ENCODE results near the gene KANSL1L. TPM values are rescaled to one million over a fixed set of nuclear protein-coding genes. Genes with fewer than 3 reads are reported as not detected.

KANSL1L gene
- total RNA-seq, 1 donor from 2014 or later: 21.0 TPM

DNA sequence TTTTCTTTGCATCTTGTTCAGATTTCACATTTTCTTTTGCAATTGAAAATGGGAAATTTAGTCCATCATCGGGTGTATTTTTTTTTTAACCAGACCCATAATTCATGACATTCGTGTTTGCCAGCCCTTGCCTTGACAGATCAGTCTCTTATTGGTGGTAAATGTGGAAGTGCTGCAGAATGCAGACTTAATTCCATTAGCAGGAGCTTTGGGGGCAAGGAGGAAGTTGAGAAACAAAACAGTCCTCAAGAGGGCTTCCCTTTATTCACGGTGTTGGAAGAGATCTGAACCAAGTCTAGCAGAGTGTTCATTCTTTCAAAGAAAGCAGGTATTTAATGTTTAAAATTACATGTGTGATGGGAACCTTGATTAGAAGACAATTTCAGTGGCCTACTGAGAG lies 185.3 kb downstream of the KANSL1L start:
- Mint-ChIP-seq H3K27me3 (ENCODE audit: unreplicated experiment) (peaks cover 40% of the 10 kb centered on the region), H3K36me3 (ENCODE audit: unreplicated experiment) (no peaks in the 10 kb centered on the region), H3K27ac (ENCODE audit: unreplicated experiment) (no peak overlapping the region), H3K9me3 (ENCODE audit: unreplicated experiment) (no peaks in the 10 kb centered on the region), H3K4me3 (ENCODE audit: unreplicated experiment) (no peak overlapping the region), H3K4me1 (ENCODE audit: unreplicated experiment) (peaks cover 9% of the 10 kb centered on the region)
- no peak for DNase-seq (ENCODE audit: extremely low spot score, unreplicated experiment)
- TF ChIP-seq, protein P1, sequence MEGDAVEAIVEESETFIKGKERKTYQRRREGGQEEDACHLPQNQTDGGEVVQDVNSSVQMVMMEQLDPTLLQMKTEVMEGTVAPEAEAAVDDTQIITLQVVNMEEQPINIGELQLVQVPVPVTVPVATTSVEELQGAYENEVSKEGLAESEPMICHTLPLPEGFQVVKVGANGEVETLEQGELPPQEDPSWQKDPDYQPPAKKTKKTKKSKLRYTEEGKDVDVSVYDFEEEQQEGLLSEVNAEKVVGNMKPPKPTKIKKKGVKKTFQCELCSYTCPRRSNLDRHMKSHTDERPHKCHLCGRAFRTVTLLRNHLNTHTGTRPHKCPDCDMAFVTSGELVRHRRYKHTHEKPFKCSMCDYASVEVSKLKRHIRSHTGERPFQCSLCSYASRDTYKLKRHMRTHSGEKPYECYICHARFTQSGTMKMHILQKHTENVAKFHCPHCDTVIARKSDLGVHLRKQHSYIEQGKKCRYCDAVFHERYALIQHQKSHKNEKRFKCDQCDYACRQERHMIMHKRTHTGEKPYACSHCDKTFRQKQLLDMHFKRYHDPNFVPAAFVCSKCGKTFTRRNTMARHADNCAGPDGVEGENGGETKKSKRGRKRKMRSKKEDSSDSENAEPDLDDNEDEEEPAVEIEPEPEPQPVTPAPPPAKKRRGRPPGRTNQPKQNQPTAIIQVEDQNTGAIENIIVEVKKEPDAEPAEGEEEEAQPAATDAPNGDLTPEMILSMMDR (IDR thresholded peaks at IDR 0.05): no peak

DNA sequence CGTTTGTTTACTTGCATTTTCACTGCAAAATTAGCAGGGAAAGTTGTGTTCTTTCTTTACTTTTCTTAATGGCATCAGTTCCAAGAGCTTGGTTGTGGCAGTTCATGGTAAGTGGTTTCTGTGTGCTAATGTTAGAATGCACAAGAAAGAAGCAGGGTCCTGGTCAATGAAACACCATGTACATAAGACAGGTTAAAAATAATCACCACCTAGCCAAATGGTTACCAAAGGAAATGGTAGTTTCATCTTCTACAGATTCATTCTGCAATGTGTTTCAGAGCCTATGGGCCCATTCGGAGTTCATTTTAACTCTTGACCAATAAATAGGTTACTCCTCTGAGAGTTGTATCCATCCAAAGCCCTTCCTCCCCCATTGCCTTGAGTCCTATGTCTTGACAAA lies 186.9 kb downstream of the KANSL1L start:
- DNase-seq (ENCODE audit: extremely low spot score, unreplicated experiment): no peak
- Mint-ChIP-seq H3K27ac (ENCODE audit: unreplicated experiment) (no peak overlapping the region), H3K36me3 (ENCODE audit: unreplicated experiment) (no peaks in the 10 kb centered on the region), H3K27me3 (ENCODE audit: unreplicated experiment) (peaks cover 29% of the 10 kb centered on the region), H3K4me3 (ENCODE audit: unreplicated experiment) (no peak overlapping the region), H3K4me1 (ENCODE audit: unreplicated experiment) (peaks cover 13% of the 10 kb centered on the region), H3K9me3 (ENCODE audit: unreplicated experiment) (no peaks in the 10 kb centered on the region)
- TF ChIP-seq, protein P1 (IDR thresholded peaks at IDR 0.05): no peak

DNA sequence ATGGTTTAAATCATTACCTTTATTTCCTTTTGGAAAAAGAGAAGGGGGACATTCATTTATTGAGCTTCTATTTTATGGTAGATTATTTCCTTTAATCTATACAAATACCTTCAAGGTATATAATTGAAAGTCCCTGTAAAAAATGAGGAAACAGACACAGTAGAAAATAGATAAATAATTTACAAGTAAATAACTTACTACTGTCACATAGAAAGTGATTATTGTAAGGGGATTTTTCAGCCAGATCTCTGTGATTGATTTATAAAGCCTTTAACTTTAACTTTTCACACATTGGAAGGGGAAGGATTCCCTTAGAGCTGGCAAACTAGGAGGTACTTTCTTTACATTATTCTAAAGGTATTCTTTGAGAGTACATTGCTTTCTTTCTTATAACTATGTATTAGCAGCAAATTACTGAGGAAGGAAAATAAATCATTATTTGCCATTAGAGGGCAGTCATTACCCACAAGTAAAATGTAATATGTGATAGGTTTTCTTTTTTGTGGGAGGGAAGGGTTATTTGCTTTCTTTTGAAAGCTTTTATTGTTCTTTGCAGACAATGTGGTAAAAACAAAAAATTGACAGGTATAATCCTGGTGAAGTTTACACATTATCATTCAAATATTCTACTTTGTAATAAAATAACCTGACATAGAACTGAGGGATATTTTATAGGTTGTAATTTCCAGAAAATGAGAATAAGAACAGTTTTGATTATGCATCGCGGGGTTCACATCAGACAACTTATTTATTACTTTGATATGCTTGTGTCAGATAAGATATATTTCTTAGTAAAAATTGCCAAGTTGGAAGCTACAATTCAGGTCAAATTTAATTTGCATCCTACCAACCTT lies 193.6 kb downstream of the KANSL1L start:
- Mint-ChIP-seq H3K36me3 (ENCODE audit: unreplicated experiment) (no peaks in the 10 kb centered on the region), H3K27ac (ENCODE audit: unreplicated experiment) (no peak overlapping the region), H3K9me3 (ENCODE audit: unreplicated experiment) (no peaks in the 10 kb centered on the region), H3K4me3 (ENCODE audit: unreplicated experiment) (no peak overlapping the region), H3K27me3 (ENCODE audit: unreplicated experiment) (peaks cover 16% of the 10 kb centered on the region), H3K4me1 (ENCODE audit: unreplicated experiment) (peaks cover 13% of the 10 kb centered on the region)
- DNase-seq (ENCODE audit: extremely low spot score, unreplicated experiment): no peak
- TF ChIP-seq, protein P1 (IDR thresholded peaks at IDR 0.05): peak; percentile 67

DNA sequence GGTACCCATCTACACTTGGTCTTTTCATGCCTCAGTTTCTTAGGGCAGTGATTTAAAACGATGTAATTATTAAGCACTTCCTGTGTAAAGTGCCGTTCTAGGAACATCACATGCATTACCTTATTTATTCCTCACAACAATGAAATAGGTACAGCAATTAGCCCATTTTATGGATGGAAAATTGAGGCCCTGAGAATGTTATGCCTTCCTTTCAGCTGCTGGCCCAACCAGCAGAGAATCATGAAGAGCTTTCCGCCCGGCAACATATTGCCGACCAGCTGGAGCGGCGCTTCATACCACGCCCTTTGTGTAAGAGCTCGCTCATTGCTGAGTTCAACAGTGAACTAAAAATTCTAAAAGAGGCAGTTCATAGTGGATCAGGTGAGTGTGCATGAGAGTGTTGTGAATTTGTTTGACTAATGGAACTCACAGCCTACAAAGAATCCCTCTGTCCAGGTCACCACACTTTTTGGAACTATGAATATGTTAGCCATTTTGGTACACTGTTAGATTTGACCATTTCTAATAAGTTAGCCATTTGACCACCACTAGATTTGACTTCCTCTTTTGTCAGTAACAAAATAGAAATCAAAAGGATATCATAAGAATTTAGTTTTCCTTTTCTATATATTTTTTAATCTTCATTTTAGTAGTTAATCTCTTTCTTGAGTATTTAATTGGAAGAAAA lies 194.4 kb downstream of the KANSL1L start:
- Mint-ChIP-seq H3K4me1 (ENCODE audit: unreplicated experiment) (peaks cover 9% of the 10 kb centered on the region), H3K27me3 (ENCODE audit: unreplicated experiment) (peaks cover 18% of the 10 kb centered on the region), H3K9me3 (ENCODE audit: unreplicated experiment) (no peaks in the 10 kb centered on the region), H3K36me3 (ENCODE audit: unreplicated experiment) (no peaks in the 10 kb centered on the region), H3K4me3 (ENCODE audit: unreplicated experiment) (no peak overlapping the region), H3K27ac (ENCODE audit: unreplicated experiment) (no peak overlapping the region)
- TF ChIP-seq, protein P1 (IDR thresholded peaks at IDR 0.05): no peak
- no peak for DNase-seq (ENCODE audit: extremely low spot score, unreplicated experiment)

DNA sequence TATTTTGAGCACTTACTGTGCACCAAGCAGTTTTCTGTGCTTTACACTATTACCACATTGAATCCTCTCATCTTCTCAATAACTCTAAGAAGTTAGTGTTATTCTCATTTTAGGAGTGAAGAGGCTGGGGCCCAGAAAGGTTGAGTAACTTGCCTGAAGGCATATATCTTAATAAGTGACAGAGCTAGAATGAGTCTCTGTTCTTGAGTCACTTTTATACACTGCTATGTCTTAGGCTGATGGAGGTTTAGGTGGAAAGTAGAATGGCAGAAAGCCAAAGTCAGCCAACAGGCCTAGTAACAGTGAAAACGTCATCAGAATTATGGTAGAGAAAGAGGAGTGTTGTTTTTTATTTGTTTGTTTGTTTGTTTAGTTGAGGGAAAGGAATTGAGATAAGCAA lies 196.6 kb downstream of the KANSL1L start:
- Mint-ChIP-seq H3K27ac (ENCODE audit: unreplicated experiment) (no peak overlapping the region), H3K27me3 (ENCODE audit: unreplicated experiment) (peaks cover 18% of the 10 kb centered on the region), H3K4me3 (ENCODE audit: unreplicated experiment) (no peak overlapping the region), H3K9me3 (ENCODE audit: unreplicated experiment) (no peaks in the 10 kb centered on the region), H3K4me1 (ENCODE audit: unreplicated experiment) (no peaks in the 10 kb centered on the region), H3K36me3 (ENCODE audit: unreplicated experiment) (no peaks in the 10 kb centered on the region)
- no peak for DNase-seq (ENCODE audit: extremely low spot score, unreplicated experiment)
- TF ChIP-seq, protein P1 (IDR thresholded peaks at IDR 0.05): no peak
